ENCODE results near the gene ABCD3. TPM values are rescaled to one million over a fixed set of nuclear protein-coding genes. Genes with fewer than 3 reads are reported as not detected.

Gene ABCD3
- total and polyA plus RNA-seq, 11 donors = 16.2 to 94.2 (median 62.1) TPM

DNA sequence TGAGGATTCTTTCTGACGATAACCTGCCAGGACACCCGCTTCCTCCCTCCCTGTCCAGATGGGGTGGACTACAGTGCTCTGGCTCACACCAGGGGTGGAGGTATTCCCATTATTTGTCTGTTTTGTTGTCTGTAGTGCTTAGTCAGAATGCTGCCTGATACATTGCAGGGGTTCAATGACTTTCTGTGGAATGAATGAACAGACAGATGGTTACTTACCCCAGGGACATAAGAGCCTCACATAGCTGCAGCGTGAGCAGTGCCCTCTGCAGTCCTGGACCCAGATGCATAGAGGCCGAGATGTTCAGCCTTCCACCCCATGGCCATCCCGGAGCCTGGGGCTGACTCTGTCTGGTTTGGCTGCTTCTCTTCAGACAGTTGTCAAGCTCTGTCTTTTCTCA, 136.4 kb downstream of the ABCD3 start:
- TF ChIP-seq, protein P1, sequence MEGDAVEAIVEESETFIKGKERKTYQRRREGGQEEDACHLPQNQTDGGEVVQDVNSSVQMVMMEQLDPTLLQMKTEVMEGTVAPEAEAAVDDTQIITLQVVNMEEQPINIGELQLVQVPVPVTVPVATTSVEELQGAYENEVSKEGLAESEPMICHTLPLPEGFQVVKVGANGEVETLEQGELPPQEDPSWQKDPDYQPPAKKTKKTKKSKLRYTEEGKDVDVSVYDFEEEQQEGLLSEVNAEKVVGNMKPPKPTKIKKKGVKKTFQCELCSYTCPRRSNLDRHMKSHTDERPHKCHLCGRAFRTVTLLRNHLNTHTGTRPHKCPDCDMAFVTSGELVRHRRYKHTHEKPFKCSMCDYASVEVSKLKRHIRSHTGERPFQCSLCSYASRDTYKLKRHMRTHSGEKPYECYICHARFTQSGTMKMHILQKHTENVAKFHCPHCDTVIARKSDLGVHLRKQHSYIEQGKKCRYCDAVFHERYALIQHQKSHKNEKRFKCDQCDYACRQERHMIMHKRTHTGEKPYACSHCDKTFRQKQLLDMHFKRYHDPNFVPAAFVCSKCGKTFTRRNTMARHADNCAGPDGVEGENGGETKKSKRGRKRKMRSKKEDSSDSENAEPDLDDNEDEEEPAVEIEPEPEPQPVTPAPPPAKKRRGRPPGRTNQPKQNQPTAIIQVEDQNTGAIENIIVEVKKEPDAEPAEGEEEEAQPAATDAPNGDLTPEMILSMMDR (IDR thresholded peaks at IDR 0.05) = no peak
- TF ChIP-seq POLR2A (IDR thresholded peaks at IDR 0.05) = no peak
- Histone ChIP-seq H3K9me3 (no peaks in the 10 kb centered on the region), H3K27me3 (no peaks in the 10 kb centered on the region), H3K4me1 (peaks cover 0 to 13% (median 2%) of the 10 kb centered on the region in 12 donors), H3K4me3 (no peak overlapping the region), H3K27ac (no peak overlapping the region), H3K36me3 (no peaks in the 10 kb centered on the region)
- ATAC-seq (no peak), DNase-seq (no peak)
- intact Hi-C loops (cut with DNase I) = no loop called here
- WGBS, 4 donors = 86 to 94% (median 91%) methylated on average over 5 of the region's 5 CpGs

DNA sequence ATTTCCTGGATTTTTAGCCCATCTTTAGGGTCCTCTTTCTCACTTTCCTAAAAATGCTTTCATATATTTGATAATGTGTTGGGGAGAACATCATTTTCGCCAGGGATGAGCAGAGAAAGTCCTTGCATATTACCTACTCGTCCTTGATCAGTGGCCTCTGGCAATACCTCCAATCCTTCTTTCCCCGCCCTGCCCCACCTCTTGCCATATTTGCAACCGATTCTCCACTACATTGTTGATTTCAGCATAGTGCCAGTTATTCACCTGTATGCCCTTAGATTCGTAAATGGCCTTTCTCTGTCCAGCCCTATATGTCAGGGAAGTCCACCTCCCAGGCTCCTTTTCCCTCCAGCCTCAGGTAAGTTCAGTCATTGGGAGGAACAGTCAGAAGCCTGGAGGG, 136.9 kb downstream of the ABCD3 start:
- TF ChIP-seq, protein P1 (IDR thresholded peaks at IDR 0.05) = no peak
- no peak for TF ChIP-seq POLR2A (IDR thresholded peaks at IDR 0.05)
- intact Hi-C loops (cut with DNase I) = no loop called here
- H3K4me1 ChIP-seq = peaks cover 0 to 13% (median 2%) of the 10 kb centered on the region in 12 donors
- WGBS, 4 donors = 91 to 95% (median 92%) methylated on average over 5 of the region's 5 CpGs
- H3K27me3 ChIP-seq = no peaks in the 10 kb centered on the region
- no peaks in the 10 kb centered on the region for H3K9me3 ChIP-seq
- H3K4me3 ChIP-seq = no peak overlapping the region
- no peaks in the 10 kb centered on the region for H3K36me3 ChIP-seq
- no peak overlapping the region for H3K27ac ChIP-seq
- no peak for DNase-seq
- no peak for ATAC-seq

DNA sequence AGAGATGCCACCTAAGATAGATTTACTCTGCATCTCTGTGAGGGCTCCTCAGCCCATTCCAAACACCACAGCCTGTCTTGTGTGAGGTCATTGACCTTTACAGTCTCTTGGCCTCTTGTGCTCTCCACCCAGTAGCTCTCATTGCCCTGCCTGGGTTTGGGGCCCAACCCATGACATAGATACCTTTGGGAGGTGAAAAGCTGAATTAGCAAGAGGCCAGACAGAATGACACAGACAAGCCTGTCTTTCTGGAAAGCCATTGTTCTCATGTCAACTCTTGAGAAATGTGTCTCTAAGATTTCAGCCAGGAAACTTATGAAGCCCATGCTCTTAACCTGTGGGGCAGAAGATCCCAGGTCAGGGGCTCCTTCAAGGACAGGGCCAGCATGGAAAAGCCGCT, 141.7 kb downstream of the ABCD3 start:
- Histone ChIP-seq H3K4me3 (no peak overlapping the region), H3K27me3 (no peaks in the 10 kb centered on the region), H3K27ac (no peak overlapping the region), H3K36me3 (no peaks in the 10 kb centered on the region), H3K9me3 (no peaks in the 10 kb centered on the region), H3K4me1 (no peaks in the 10 kb centered on the region)
- TF ChIP-seq POLR2A (IDR thresholded peaks at IDR 0.05) = no peak
- TF ChIP-seq, protein P1 (IDR thresholded peaks at IDR 0.05) = no peak
- 82 to 96% (median 93%) methylated on average over 1 of the region's 1 CpG for WGBS, 4 donors
- intact Hi-C loops (cut with DNase I) = no loop called here
- DNase-seq = no peak
- no peak for ATAC-seq

DNA sequence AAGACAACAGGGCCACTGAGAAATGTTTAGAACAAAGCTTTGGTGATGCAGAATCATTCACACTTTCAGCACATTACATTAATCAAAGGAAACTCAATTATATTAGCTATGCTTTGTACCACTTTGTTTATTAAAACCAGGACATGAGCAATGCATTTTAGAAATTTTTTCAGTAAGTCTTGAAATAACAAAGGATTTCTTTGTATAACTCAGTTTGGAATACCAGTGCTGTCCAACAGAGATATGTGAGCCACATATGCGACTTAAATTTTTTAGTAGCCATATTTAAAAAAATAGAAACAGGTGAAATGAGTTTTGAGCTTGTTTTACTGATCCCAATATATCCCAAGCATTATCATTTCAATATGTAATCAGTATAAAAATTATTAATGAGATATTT, 142.1 kb downstream of the ABCD3 start:
- Histone ChIP-seq H3K4me1 (no peaks in the 10 kb centered on the region), H3K27me3 (no peaks in the 10 kb centered on the region), H3K9me3 (no peaks in the 10 kb centered on the region), H3K36me3 (no peaks in the 10 kb centered on the region), H3K4me3 (no peak overlapping the region), H3K27ac (no peak overlapping the region)
- 85 to 95% (median 92%) methylated on average over 1 of the region's 1 CpG for WGBS, 4 donors
- ATAC-seq (no peak), DNase-seq (no peak)
- intact Hi-C loops (cut with DNase I) = no loop called here
- TF ChIP-seq POLR2A (IDR thresholded peaks at IDR 0.05) = no peak
- TF ChIP-seq, protein P1 (IDR thresholded peaks at IDR 0.05) = no peak

Data from heart left ventricle (tissue), 16 donors.